HepG2 (cell line): Measurements from ENCODE around the gene NTSR2. TPM values are rescaled to one million over a fixed set of nuclear protein-coding genes. Genes with fewer than 3 reads are reported as not detected.

Experiments used
- ATAC-seq: fragments of 200-7000 bp; cut with Tn5 transposase; 3 replicates; pipeline ENCODE4 v1.9.1; 2020; ENCODE audit warnings: mild to moderate bottlenecking, moderate library complexity
- BruUV-seq: library from RNA; stranded (reverse); fragments of 400-500 nt; replicated peaks from 2 replicates; lab custom pipeline; 2021; lab: Mats Ljungman, UMichigan
- CTCF ChIA-PET: fragments of 300-600 bp; formaldehyde crosslinking; extraction: SDS; loops from one replicate; lab custom pipeline; 2021; ENCODE audit warnings: low total read pairs, inconsistent platforms, low intra/inter-chr PET ratio; lab: Yijun Ruan, JAX
- POLR2A ChIA-PET: fragments of 350-600 bp; sonication (Branson Sonifier 250); formaldehyde crosslinking; loops from one replicate; lab custom pipeline; 2020; ENCODE audit warnings: antibody characterized with exemption, inconsistent platforms; lab: Yijun Ruan, JAX
- DNase-seq: peaks from one replicate; pipeline ENCODE4 v3.0.0-alpha.2; 2015; ENCODE audit warnings: low spot score
- FAIRE-seq: peaks from 3 replicates; lab custom pipeline; 2011; peaks lifted over from hg19 to GRCh38; lab: Jason Lieb, UNC
- H2AFZ ChIP-seq: one replicate; pipeline ENCODE4 v1.6.1; 2011; ENCODE audit warnings: low read length, inconsistent platforms
- H3K27ac ChIP-seq: fragments of 300-600 bp; 3 replicates; pipeline ENCODE4 v1.8.0; 2011; ENCODE audit warnings: mixed run types, mild to moderate bottlenecking, mixed read lengths, low read length, inconsistent platforms; ENCODE audit not compliant: insufficient read depth; ENCODE audit errors: extremely low read length
- H3K27me3 ChIP-seq, 2 experiments: fragments of 200-600 bp in 1 of 2; 2 replicates in 1 of 2; 3 replicates in 1 of 2; pipeline versions ENCODE4 v1.6.0 to v1.8.0; 2011; ENCODE audit warnings: low read length in 2 of 2, mild to moderate bottlenecking in 2 of 2, moderate library complexity in 2 of 2, inconsistent platforms in 1 of 2; ENCODE audit not compliant: insufficient read depth in 2 of 2, control insufficient read depth in 1 of 2
- H3K36me3 ChIP-seq, 2 experiments: fragments of 200-600 bp in 1 of 2; replicated peaks in 1 of 2; 2 replicates in 1 of 2; 3 replicates in 1 of 2; pipeline versions ENCODE4 v1.5.1 to v1.8.0; 2011; ENCODE audit warnings: low read length in 2 of 2, inconsistent platforms in 1 of 2; ENCODE audit not compliant: insufficient read depth in 2 of 2, control insufficient read depth in 1 of 2
- H3K4me1 ChIP-seq: 2 replicates; pipeline ENCODE4 v1.5.1; 2012; ENCODE audit warnings: low read length, inconsistent platforms; ENCODE audit not compliant: insufficient read depth
- H3K4me2 ChIP-seq: 2 replicates; pipeline ENCODE4 v1.6.0; 2011; ENCODE audit warnings: low read depth, low read length, inconsistent platforms
- H3K4me3 ChIP-seq, 3 experiments: fragments of 200-600 bp in 1 of 3; sonication (generic), shearing (Covaris generic) in 1 of 3; replicated peaks in 1 of 3; 2 replicates each; pipeline ENCODE4 v1.5.1; 2011 to 2016; ENCODE audit warnings: low read length in 3 of 3, inconsistent platforms in 2 of 3, low read depth in 2 of 3, mild to moderate bottlenecking in 2 of 3, control low read depth in 1 of 3, mixed read lengths in 1 of 3; ENCODE audit not compliant: insufficient read depth in 1 of 3
- H3K79me2 ChIP-seq: one replicate; pipeline ENCODE4 v1.6.1; 2011; ENCODE audit warnings: low read length, inconsistent platforms; ENCODE audit not compliant: insufficient read depth
- H3K9ac ChIP-seq: 2 replicates; pipeline ENCODE4 v1.6.0; 2011; ENCODE audit warnings: mild to moderate bottlenecking, low read depth, low read length, inconsistent platforms; ENCODE audit not compliant: insufficient read depth
- H3K9me3 ChIP-seq: 2 replicates; pipeline ENCODE4 v1.5.1; 2012; ENCODE audit warnings: mild to moderate bottlenecking, low read length
- H4K20me1 ChIP-seq: 2 replicates; pipeline ENCODE4 v1.6.0; 2011; ENCODE audit warnings: inconsistent platforms, mild to moderate bottlenecking, low read length, moderate library complexity; ENCODE audit not compliant: insufficient read depth
- FOSL2 ChIP-seq: sonication (generic); formaldehyde crosslinking; IDR thresholded peaks from 2 replicates; pipeline ENCODE4 v1.4.0; 2020; ENCODE audit warnings: missing genetic modification reagents
- GTF2F1 ChIP-seq: fragments of 150-350 bp; IDR thresholded peaks from 2 replicates; pipeline ENCODE4 v1.6.1; 2014; ENCODE audit warnings: low read length
- HMGXB3 ChIP-seq: sonication (generic); formaldehyde crosslinking; IDR thresholded peaks from 2 replicates; pipeline ENCODE4 v1.4.0; 2020; ENCODE audit warnings: missing genetic modification reagents, borderline replicate concordance
- KDM1A ChIP-seq: IDR thresholded peaks from 2 replicates; pipeline ENCODE4 v1.6.1; 2016; ENCODE audit warnings: missing compliant biosample characterization
- KDM5A ChIP-seq: fragments of 200-600 bp; sonication (generic); IDR thresholded peaks from 2 replicates; pipeline ENCODE4 v1.7.0; 2018; ENCODE audit warnings: antibody characterized with exemption, mild to moderate bottlenecking, low read length, borderline replicate concordance
- ZNF180 ChIP-seq: sonication (generic); formaldehyde crosslinking; IDR thresholded peaks from 2 replicates; pipeline ENCODE4 v1.4.0; 2020; ENCODE audit warnings: low read depth, missing genetic modification reagents, borderline replicate concordance
- ZNF768 ChIP-seq: sonication (generic); formaldehyde crosslinking; IDR thresholded peaks from 2 replicates; pipeline ENCODE4 v1.4.0; 2020; ENCODE audit warnings: missing genetic modification reagents
- ZNF777 ChIP-seq: sonication (generic); formaldehyde crosslinking; IDR thresholded peaks from 2 replicates; pipeline ENCODE4 v1.4.0; 2020; ENCODE audit warnings: missing genetic modification reagents
- WGBS: methylation state at CpG from one replicate; pipeline ENCODE4 v1.1.6; 2017; ENCODE audit warnings: low lambda C conversion rate; 5-methylcytosine and 5-hydroxymethylcytosine counted together
- in situ Hi-C: cut with HindIII; loops from 2 replicates; pipeline ENCODE4 v1.10.0; 2017; ENCODE audit warnings: low pct_unique_long_range_greater_than_20kb; ENCODE audit not compliant: extremely low pct_ligation_motif_present
- intact Hi-C: fragments of 100-400 bp; cut with micrococcal nuclease; formaldehyde crosslinking; loops from one replicate; pipeline ENCODE4 v1.10.0; 2022; ENCODE audit not compliant: unreplicated experiment
- polyA plus RNA-seq, 8 experiments: library from polyadenylated mRNA; depleted of rRNA in 3 of 8; stranded (reverse) in 7 of 8; unstranded in 1 of 8; fragments of >200 nt; fragmentation: Illumina TruSeq in 4 of 8; extraction: Trizol in 4 of 8; gene quantifications; 2 replicates each; pipeline versions ENCODE4 v1.2.1 to v1.2.3, GENCODE V29; 2011 to 2016; ENCODE audit warnings: low read depth in 4 of 8, missing spikeins in 1 of 8, mixed read lengths in 1 of 8; ENCODE audit not compliant: insufficient read depth in 1 of 8
- total RNA-seq, 5 experiments: library from RNA; depleted of rRNA; stranded (reverse); fragments of >200 nt; fragmentation: Illumina TruSeq; extraction: Trizol; gene quantifications; 2 replicates each; pipeline ENCODE4 v1.2.3, GENCODE V29; 2016; ENCODE audit warnings: low read depth in 1 of 5

Gene NTSR2
- total and polyA plus RNA-seq, 2 of the 13 experiments (the other 11 are each of a cell fraction or from before 2014, with no cell fraction given) = not detected

GRCh38 chr2:11717623-11718022, 47.6 kb upstream of the NTSR2 start:
- no peak overlapping the region for H3K9ac ChIP-seq
- H3K36me3 ChIP-seq = no peaks in the 10 kb centered on the region
- H3K4me3 ChIP-seq = no peak overlapping the region
- FAIRE-seq = no peak
- no peaks in the 10 kb centered on the region for H3K9me3 ChIP-seq
- H3K4me1 ChIP-seq = peaks cover 33% of the 10 kb centered on the region
- intact Hi-C loops (no loop called here), in situ Hi-C loops (no loop called here)
- no peak for ATAC-seq
- ChIA-PET POLR2A (no interaction called here), CTCF (no interaction called here)
- H3K27me3 ChIP-seq = peaks cover 5 to 41% of the 10 kb centered on the region in 2 experiments; a peak in 3 of 5 replicates
- TF ChIP-seq GTF2F1 (no peak), ZNF180 (CRISPR knock-in tag) (no peak), FOSL2 (CRISPR knock-in tag) (0 out of 2 replicates have a peak, but pooled peaks have one; percentile 27), KDM1A (CRISPR knock-in tag) (0 out of 2 replicates have a peak, but pooled peaks have one; percentile 8), HMGXB3 (CRISPR knock-in tag) (0 out of 2 replicates have a peak, but pooled peaks have one; percentile 14), ZNF777 (CRISPR knock-in tag) (no peak), KDM5A (no peak), ZNF768 (CRISPR knock-in tag) (peak; percentile 87; the same call in 1 of the 2 replicates)
- no peak overlapping the region for H3K27ac ChIP-seq
- H3K4me2 ChIP-seq = no peak overlapping the region; the same call in 1 of the 2 replicates
- no peaks in the 10 kb centered on the region for H4K20me1 ChIP-seq
- no TSS peak for BruUV-seq
- no peaks in the 10 kb centered on the region for H3K79me2 ChIP-seq
- no peak for DNase-seq
- WGBS = 2% methylated on average over 1 of the region's 1 CpG
- H2AFZ ChIP-seq = no peak overlapping the region
